HG03521 (cell line): Measurements from ENCODE around the gene MED15.

Experiments used
- ATAC-seq: cut with Tn5 transposase; IDR thresholded peaks from one replicate; pipeline ENCODE4 v1.9.1; 2021; ENCODE audit warnings: mild to moderate bottlenecking, moderate library complexity; ENCODE audit not compliant: unreplicated experiment

Gene MED15

DNA sequence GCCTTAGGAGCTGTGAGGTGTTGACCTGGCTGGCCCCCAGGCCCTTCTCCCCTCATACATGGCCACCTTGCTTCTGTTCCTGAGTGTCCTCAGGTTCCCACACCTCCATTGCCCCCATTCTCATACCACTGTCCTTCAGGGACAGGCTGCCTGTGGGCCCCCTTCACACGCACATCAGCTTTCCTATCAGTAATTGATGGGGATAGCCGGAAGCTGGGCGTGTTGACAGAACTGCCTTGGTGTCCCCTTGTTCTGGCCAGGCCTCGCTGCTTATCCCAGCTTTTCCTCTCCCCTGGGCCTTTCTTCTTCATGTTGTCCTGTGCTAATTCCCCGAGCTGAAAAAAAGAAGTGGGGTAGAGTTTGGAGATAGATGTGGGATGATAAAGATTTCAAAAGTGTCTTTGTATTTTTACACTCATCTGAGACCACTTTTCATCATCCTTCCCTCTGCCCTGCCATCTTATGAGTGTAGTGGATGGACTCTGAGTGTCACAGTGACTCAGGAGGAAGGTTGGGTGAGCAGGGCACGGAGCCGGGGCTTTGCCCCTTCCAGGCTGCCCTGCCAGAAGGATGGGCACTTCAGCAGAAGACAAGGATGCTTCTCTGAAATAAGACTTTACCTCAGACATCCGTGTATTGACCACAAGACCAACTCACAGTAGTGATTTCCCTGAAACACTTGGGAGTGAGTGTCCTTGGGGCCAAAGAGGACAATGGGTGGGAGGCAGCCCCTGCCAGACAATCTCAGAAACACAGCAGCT lies 42.8 kb downstream of the MED15 start:
- no peak for ATAC-seq

DNA sequence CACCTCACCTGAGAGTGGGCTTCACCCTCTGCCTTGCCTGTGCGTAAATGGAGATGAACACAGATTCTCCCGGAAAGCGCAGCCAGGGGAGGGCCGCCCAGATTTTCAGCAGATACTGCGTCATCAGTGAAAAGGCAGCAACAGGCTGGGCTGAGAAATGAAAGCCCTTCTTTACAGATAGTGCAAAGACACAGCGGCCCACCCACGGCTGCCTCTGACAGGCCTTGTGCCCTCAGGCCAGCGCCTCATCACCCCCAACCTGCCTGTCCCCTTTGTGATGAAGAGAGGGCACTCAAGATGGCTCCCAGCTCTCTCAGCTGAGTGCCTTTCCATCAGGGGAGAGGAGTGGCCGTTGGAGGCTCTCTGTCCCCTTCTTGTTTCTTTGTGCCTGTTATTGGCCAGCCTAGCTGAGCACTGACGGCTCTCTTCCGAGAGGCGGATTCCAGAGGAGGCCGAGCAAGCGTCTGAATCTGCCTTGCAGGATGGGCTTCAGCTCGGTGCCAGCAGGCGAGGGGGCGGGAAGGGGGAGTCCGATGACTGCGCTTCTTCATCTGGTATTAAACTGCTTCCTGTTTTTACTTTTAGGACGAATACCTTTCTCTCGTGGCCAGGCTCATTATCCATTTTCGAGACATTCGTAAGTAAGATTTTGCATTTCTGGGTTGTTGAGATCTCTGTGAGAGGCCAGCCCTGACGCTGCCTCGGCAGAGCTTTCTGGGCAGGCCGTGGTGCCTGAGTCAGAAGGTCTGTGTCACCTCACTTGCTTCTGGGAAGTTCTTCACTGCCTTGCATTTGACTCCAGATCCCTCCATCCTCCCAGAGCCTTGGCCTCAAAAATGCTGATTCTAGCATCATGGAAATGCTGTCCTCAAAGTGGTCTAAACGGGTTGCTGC lies 43.7 kb downstream of the MED15 start:
- ATAC-seq, result no peak

- ATAC-seq, result no peak
Measured at GRCh38 chr22:20551805-20552442, 44.5 kb downstream of the MED15 start.

GRCh38 chr22:20552443-20553401 lies 45.3 kb downstream of the MED15 start:
- no peak for ATAC-seq

DNA sequence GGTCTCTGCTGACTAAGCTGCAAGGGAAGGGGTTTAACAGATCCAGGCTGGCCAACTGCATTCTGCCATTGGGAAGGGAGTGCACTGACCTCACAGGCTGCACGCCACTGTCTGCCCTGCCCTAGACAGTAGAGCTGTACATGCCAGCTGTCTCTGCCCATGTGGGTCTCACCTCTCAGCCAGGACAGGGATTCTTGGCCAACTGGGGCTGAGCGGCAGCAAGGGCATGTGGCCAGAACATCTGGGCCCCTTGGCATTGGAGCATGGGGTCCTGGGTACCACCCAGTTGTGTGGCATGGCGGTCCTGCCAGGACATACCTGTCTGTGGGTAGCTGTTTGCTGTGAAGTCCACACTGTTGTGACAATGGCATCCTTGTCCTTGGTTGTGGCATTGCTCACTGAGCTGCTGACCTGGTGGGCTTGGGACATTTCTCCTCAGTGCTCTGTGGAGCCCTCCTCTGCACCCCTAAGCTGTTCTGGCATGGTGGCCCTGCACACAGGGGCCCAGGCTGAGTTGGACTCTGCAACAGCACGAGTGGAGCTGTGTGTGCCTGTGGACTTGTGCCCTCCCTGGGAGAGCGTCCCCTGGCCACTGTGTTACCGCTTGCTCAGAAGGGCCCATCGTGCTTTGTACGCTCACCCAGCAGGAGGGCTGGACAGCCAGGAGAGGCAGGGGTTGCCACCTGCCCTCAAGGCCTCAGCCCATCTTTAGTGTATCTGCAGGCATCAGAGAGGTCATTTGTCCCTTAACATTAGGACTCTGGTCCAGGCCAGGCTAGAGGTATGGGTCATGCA lies 46.7 kb downstream of the MED15 start:
- no peak for ATAC-seq

- ATAC-seq, result no peak
Measured at GRCh38 chr22:20554824-20555223, 47.4 kb downstream of the MED15 start.

DNA sequence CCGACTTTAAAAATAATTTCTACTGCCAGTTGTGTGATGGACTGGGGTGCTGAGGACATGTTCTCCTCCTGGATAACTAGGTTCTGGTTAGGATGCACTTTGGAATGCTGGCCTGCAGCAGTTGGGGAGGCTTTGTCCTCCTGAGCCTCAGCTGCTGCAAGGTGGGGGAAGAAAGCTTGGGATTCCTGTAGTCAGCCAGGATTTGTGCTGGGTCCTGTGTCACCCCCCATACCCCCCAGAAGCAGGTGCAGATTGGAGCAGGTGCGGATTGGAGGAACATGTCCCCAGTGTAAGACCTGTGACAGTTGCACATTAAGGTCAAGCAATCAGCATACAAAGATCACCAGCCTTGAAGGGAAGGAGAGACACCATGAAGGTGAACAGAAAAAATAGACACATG lies 51.1 kb downstream of the MED15 start:
- no peak for ATAC-seq

DNA sequence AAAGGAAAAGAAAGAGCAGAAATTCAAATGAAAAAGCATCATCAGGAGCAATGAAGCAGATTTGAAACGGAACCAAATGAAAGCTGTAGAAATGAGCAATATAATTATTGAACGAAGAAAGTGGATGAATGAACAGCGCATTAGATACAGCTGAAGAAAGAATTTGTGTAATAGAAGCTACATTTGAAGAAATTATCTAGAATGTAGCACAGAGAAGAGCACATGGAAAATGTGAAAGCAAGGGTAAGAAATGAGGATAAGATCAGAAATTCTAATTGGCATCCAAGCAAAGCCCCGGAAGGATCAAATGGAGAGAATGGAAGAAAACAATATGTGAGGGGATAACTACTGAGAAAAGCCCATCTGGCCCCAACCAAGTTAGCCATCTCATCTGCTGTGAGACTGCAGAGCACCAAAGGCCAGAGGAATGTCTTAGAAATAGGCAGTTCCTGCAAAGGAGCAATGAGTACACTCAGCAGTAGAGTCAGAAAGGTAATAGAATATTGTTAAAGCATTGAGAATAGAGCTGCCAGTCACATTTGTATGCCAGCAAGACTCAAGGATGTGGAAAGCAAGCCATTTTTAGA lies 51.9 kb downstream of the MED15 start:
- ATAC-seq, result no peak

DNA sequence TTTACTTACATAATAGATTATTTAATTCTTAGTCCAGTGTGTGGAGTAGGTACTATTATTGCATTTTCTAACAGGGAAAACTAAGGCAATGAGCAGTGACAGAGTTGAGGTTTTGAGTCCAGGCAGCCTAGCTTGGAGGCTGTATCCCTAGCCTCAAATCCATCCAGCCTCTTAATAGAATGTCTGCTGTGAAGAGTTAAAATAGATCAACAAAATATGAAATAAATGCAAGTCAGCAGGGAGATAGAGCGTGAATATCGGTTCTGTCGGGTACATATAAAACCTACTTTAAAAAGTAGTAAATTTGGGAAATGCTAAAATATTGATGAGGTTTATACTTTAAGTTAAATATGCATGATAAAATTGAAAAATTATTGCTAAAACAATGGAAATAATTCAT lies 53.3 kb downstream of the MED15 start:
- no peak for ATAC-seq

DNA sequence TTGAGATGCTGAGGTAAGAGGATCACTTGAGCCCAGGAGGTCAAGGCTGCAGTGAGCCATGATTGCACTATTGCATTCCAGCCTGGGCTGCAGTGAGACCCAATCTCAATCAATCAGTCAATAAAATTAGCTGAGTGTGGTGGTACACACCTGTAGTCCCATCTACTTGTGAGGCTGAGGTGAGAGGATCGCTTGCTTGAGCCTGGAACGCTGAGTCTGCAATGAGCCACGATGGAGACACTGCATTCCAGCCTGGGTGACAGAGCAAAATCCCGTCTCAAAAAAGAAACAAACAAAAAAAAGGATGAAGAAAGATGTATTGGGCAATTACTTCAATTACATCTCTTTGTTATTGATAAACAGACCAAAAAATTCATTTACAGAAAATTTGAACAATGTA lies 54.5 kb downstream of the MED15 start:
- no peak for ATAC-seq

DNA sequence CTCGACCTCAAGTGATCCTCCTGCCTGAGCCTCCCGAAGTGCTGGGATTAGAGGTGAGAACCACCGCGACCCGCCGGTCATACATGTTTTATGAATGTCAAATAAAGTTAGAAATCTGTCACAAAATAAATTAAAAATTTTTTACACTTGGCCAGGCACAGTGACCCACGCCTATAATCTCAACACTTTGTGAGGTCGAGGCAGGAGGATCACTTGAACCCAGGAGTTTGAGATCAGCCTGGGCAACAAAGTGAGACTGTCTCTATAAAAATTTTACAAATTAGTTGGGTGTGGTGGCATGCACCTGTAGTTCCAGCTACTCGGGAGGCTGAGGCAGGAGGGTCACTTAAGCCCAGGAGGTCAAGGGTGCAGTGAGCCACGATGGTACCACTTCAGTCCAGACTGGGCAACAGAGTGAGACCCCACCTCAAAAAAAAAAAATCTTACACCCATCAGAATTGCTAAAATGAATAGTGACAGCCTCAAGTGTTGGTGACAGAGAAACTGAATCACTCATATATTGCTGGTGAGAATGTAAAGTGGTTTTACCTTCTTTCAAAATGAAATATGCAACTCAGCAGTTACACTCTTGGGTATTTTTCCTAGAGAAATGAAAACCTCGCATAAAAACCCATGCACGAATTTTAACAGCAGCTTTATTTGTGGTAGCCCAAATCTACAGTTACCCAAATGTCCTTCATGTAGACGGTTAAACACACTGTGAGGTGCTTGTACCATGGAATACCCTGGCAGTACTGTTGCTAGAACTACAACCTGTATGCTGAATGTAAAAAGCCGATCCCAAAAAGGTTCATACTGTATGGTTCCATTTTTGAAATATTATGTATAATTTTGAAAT lies 55.4 kb downstream of the MED15 start:
- no peak for ATAC-seq

GRCh38 chr22:20563466-20563906 lies 56.1 kb downstream of the MED15 start:
- ATAC-seq, result no peak

GRCh38 chr22:20563941-20564371 lies 56.5 kb downstream of the MED15 start:
- ATAC-seq, result no peak

- ATAC-seq, result no peak
Measured at GRCh38 chr22:20565079-20565734, 57.8 kb downstream of the MED15 start.

GRCh38 chr22:20565761-20566160 lies 58.4 kb downstream of the MED15 start:
- ATAC-seq, result no peak

GRCh38 chr22:20566420-20567260 lies 59.2 kb downstream of the MED15 start:
- ATAC-seq, result no peak

GRCh38 chr22:20567371-20567847 lies 60.0 kb downstream of the MED15 start:
- ATAC-seq, result no peak
